ENCODE results near the gene PTGES3. TPM values are rescaled to one million over a fixed set of nuclear protein-coding genes. Genes with fewer than 3 reads are reported as not detected.

Gene PTGES3
- polyA plus RNA-seq, 2 of the 4 experiments (the other 2 are of a cell fraction) = 272 to 406 TPM

DNA sequence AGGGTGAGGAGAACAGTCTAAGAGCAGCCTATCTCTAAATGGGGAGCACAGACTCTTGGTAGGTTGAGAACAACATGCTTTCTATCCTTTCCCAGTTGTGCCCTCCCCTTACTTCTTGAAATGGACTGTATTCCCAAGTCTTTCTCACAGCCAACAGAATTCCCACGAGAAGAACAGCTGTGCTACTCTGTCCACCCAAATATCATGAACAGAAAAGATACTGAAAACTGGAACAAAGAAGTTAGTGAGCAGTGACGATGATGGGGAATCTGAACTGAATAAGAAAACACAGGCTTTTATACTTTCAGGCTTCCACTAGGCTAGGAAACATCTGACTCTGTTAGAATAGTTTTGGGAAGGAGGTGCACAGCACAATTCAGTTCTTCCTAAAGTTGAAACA, 33.6 kb upstream of the PTGES3 start:
- DNase-seq (ENCODE audit: low read depth in 1 of 2, low spot score in 1 of 2) (no peak), ATAC-seq (no peak), FAIRE-seq (no peak)
- Histone ChIP-seq H3K27ac (0 out of 6 replicates have a peak overlapping the region, but pooled peaks of 1 of the 2 experiments have one; percentile 14), H3K4me1 (peaks cover 56% of the 10 kb centered on the region), H3K4me2 (peak overlapping the region; percentile 85), H3K4me3 (peak overlapping the region; percentile 99; the same call in 1 of the 3 replicates), H3K9me3 (no peaks in the 10 kb centered on the region)
- 51% methylated on average over 2 of the region's 2 CpGs for WGBS (ENCODE audit: missing lambda C conversion rate)
- TF ChIP-seq NFE2L2 (conservative IDR thresholded peaks at IDR 0.05; ENCODE audit: low read length) (no peak), ATOH8 (CRISPR knock-in tag; IDR thresholded peaks at IDR 0.05; ENCODE audit: low read depth) (no peak), HDAC2 (IDR thresholded peaks at IDR 0.05) (no peak), BCL3 (IDR thresholded peaks at IDR 0.05) (no peak), CEBPB (IDR thresholded peaks at IDR 0.05) (no peak), RCOR1 (IDR thresholded peaks at IDR 0.05; ENCODE audit: low read depth, low read length) (no peak), KDM5A (IDR thresholded peaks at IDR 0.05) (no peak), E2F6 (IDR thresholded peaks at IDR 0.05; ENCODE audit: borderline replicate concordance, low read depth) (no peak), SMC3 (IDR thresholded peaks at IDR 0.05) (no peak), RAD21 (conservative IDR thresholded peaks at IDR 0.05 in 1 of 2, IDR thresholded peaks at IDR 0.05 in 1 of 2) (no peak), TFCP2L1 (CRISPR knock-in tag; IDR thresholded peaks at IDR 0.05) (no peak), HOXB5 (CRISPR knock-in tag; IDR thresholded peaks at IDR 0.05) (no peak)
- TF ChIP-seq, protein P1, sequence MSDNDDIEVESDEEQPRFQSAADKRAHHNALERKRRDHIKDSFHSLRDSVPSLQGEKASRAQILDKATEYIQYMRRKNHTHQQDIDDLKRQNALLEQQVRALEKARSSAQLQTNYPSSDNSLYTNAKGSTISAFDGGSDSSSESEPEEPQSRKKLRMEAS (IDR thresholded peaks at IDR 0.05) = no peak
- ChIA-PET CTCF (no interaction called here), POLR2A (interaction anchor here (1.1 to 1.9 kb wide), 2 partner anchors 33 kb away, joined by 4 to 14 read pairs; partner anchors contain the start of gene PTGES3)

DNA sequence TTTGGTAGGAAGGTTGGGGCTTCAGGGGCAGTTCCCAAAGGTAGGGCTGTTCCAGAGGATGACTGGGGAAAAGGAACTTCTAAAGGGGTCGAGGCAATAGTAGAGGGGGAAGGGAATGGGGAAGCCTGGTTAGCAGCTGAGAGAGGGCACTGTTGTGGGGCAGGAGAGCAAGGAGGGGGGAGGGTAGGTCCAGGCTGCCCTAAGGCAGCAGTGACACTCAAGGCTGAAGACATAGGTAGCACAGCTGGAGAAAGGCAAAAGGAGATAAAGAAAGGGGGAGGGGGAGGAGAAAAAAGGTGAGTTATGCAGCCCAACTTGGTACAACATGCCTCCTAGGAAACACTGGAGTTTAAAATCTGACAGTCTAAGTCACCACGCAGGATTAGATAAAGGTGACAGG, 33.1 kb upstream of the PTGES3 start:
- H3K4me1 ChIP-seq = peaks cover 58% of the 10 kb centered on the region
- H3K4me2 ChIP-seq = peak overlapping the region; percentile 85
- ATAC-seq (no peak), FAIRE-seq (no peak), DNase-seq (ENCODE audit: low read depth in 1 of 2, low spot score in 1 of 2) (no peak)
- H3K27ac ChIP-seq = 0 out of 6 replicates have a peak overlapping the region, but pooled peaks of 1 of the 2 experiments have one; percentile 14
- 89% methylated on average over 2 of the region's 2 CpGs for WGBS (ENCODE audit: missing lambda C conversion rate)
- H3K9me3 ChIP-seq = no peaks in the 10 kb centered on the region
- ChIA-PET CTCF (interaction anchor here (1.0 kb wide), 1 partner anchor 31 kb away, joined by 3 read pairs; no protein-coding TSS in a partner anchor), POLR2A (interaction anchor here (1.9 kb wide), 1 partner anchor 32 kb away, joined by 14 read pairs; the partner anchor contains the start of gene PTGES3)
- peak overlapping the region; percentile 99; the same call in 1 of the 3 replicates for H3K4me3 ChIP-seq
- TF ChIP-seq NFE2L2 (conservative IDR thresholded peaks at IDR 0.05; ENCODE audit: low read length) (no peak), KDM5A (IDR thresholded peaks at IDR 0.05) (no peak), MAFK (IDR thresholded peaks at IDR 0.05; ENCODE audit: partially characterized antibody) (no peak)
- TF ChIP-seq, protein P2, sequence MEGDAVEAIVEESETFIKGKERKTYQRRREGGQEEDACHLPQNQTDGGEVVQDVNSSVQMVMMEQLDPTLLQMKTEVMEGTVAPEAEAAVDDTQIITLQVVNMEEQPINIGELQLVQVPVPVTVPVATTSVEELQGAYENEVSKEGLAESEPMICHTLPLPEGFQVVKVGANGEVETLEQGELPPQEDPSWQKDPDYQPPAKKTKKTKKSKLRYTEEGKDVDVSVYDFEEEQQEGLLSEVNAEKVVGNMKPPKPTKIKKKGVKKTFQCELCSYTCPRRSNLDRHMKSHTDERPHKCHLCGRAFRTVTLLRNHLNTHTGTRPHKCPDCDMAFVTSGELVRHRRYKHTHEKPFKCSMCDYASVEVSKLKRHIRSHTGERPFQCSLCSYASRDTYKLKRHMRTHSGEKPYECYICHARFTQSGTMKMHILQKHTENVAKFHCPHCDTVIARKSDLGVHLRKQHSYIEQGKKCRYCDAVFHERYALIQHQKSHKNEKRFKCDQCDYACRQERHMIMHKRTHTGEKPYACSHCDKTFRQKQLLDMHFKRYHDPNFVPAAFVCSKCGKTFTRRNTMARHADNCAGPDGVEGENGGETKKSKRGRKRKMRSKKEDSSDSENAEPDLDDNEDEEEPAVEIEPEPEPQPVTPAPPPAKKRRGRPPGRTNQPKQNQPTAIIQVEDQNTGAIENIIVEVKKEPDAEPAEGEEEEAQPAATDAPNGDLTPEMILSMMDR (IDR thresholded peaks at IDR 0.05) = no peak

- 100% methylated on average over 1 of the region's 1 CpG for WGBS (ENCODE audit: missing lambda C conversion rate)
- DNase-seq (ENCODE audit: low read depth in 1 of 2, low spot score in 1 of 2) (no peak), ATAC-seq (no peak), FAIRE-seq (no peak)
- no peak for TF ChIP-seq FOSB (CRISPR knock-in tag; IDR thresholded peaks at IDR 0.05)
- no peak for TF ChIP-seq RCOR1 (IDR thresholded peaks at IDR 0.05; ENCODE audit: low read depth, low read length)
- no peak for TF ChIP-seq BHLHE40 (IDR thresholded peaks at IDR 0.05; ENCODE audit: low read depth, low read length)
- TF ChIP-seq, protein P2 (IDR thresholded peaks at IDR 0.05) = no peak
- Histone ChIP-seq H3K4me3 (no peak overlapping the region), H3K9me3 (no peaks in the 10 kb centered on the region), H3K4me1 (peaks cover 62% of the 10 kb centered on the region), H3K4me2 (peak overlapping the region; percentile 85), H3K27ac (0 out of 6 replicates have a peak overlapping the region, but pooled peaks of 1 of the 2 experiments have one; percentile 14)
- ChIA-PET CTCF (interaction anchor here (0.8 to 1.0 kb wide), 2 partner anchors 10 to 31 kb away, joined by 3 read pairs; no protein-coding TSS in a partner anchor), POLR2A (interaction anchor here (1.9 kb wide), 1 partner anchor 32 kb away, joined by 14 read pairs; the partner anchor contains the start of gene PTGES3)
Observed at GRCh38 chr12:56720731-56721151, 32.7 kb upstream of the PTGES3 start.

All from A549 (cell line).